Measurements from ENCODE around the gene GRHL1.

GRHL1 gene

GRCh38 chr2:9970200-9971044, 18.9 kb downstream of the GRHL1 start:
- TF ChIP-seq, protein P1, sequence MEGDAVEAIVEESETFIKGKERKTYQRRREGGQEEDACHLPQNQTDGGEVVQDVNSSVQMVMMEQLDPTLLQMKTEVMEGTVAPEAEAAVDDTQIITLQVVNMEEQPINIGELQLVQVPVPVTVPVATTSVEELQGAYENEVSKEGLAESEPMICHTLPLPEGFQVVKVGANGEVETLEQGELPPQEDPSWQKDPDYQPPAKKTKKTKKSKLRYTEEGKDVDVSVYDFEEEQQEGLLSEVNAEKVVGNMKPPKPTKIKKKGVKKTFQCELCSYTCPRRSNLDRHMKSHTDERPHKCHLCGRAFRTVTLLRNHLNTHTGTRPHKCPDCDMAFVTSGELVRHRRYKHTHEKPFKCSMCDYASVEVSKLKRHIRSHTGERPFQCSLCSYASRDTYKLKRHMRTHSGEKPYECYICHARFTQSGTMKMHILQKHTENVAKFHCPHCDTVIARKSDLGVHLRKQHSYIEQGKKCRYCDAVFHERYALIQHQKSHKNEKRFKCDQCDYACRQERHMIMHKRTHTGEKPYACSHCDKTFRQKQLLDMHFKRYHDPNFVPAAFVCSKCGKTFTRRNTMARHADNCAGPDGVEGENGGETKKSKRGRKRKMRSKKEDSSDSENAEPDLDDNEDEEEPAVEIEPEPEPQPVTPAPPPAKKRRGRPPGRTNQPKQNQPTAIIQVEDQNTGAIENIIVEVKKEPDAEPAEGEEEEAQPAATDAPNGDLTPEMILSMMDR (IDR thresholded peaks at IDR 0.05): no peak

DNA sequence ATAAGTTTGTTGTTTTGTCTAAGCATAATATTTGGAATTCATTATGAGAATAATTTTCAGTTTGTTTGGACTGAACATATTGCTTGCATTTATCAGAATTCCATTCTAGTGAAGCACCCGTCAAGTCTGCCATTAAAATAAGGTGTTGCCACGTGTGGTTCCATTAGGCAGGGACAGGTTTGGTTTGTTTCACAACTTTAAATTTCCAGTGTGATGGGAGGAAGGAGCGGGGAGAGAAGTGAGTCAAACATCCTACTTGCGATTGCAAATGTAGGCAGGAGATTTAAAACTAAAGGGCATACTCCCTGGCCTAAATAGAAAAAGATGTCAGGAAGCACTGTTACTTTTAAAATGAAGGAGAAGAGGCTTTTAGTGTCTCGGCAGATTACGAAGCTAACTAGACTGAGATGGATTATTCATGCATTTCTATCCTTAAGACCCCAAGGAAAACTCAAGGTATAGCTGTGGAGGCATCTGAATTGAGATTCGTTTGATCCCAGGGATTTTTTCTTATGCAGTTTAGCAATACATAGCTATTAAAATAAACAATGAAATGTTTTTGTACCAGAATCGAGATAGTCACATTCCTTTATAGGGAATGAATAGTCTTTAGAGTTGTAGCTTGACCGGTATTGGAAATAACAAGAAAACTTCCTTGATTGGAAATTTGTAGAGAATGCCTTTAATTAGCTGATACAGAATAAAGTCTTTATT, 19.8 kb downstream of the GRHL1 start:
- TF ChIP-seq, protein P1 (IDR thresholded peaks at IDR 0.05): no peak

GRCh38 chr2:9971890-9972289, 20.4 kb downstream of the GRHL1 start:
- TF ChIP-seq, protein P1 (IDR thresholded peaks at IDR 0.05): no peak

DNA sequence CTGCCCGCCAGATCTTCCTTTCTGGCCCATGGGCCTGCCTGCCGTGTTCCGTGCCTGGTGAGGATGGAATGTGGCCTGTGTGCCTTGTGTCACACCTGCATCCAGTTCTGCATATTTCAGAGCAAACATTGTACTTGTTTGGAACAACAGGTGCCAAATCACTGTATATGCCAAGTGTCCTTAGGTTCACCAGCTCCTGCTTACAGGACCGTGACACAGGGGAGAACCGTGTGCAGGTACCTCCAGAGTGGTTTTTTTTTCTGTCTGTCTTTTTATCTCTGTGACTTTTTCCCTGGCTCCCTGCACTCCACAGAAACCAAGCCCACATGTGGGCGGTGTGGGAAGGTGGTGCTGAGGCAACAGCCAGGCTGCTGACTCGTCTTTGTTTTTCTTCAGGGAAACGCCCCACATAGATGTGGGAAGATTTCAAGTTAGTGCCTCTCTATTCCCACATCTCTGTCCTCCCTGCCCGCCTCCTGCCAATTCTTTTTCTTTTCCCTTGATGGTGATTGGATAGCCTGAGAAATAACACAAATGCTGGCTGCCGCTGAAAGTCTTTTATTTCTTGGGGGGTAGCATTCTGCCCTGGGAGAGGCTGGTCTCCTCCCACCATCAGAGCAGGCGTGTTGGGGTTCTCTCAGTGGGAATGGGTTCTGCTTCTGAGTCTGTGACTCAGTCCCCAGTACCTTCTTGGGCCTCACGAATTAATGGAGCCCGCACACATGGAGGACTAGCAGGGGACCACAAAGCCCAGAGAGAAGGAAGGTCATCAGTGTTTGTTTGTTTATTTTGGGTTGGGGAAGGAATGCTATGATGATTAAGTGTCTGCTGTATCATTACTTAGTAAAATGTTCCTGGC, 21.4 kb downstream of the GRHL1 start:
- TF ChIP-seq, protein P1 (IDR thresholded peaks at IDR 0.05): no peak

DNA sequence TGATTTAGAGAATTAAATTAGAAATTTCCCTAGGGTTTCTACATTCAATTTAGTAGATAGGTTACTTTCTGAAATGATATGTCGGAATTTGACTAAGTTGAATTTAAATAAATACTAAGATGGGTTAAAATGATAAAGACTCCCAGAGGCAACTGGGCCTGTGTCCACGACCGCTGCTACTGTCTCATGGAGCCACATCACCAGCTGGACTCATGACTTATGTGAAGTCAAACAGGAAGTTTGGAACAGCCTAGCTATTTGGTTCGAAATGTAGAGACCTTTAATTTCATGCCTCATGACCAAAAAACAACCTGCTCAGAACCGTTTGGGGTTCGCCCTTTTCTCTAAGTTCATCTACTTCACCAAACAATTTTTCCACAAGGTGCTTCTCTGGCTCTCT, 22.2 kb downstream of the GRHL1 start:
- TF ChIP-seq, protein P1 (IDR thresholded peaks at IDR 0.05): no peak

DNA sequence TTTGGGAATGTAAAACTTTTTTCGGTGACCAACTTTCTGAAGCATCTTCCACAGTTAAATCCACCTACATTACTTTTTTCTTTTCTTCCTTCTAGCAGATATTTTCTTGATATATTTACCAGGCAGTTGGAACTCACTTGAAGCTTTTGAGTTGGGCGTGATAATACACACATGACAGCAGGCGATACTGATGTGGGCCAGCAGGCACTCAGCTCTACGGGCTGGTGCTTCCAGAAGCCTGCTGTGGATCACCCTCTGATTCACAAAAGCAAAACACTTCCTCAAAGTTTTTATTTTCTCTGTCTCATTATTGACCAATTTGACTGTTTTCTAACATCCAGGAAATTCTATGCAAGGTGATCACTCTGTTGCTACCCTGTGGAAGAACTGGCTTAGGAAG, 22.9 kb downstream of the GRHL1 start:
- TF ChIP-seq, protein P1 (IDR thresholded peaks at IDR 0.05): no peak

- TF ChIP-seq, protein P1 (IDR thresholded peaks at IDR 0.05): no peak
These were observed 23.8 kb downstream of the GRHL1 start for GRCh38 chr2:9975328-9975727.

Measured in LNCAP (cell line).